HG02798 (cell line): Measurements from ENCODE around the gene MZB1.

Experiments
- ATAC-seq: cut with Tn5 transposase; IDR thresholded peaks from one replicate; pipeline ENCODE4 v1.9.1; 2021; ENCODE audit warnings: mild to moderate bottlenecking; ENCODE audit not compliant: unreplicated experiment, poor library complexity

MZB1 gene

GRCh38 chr5:139342423-139342723 lies 47.3 kb downstream of the MZB1 start:
- ATAC-seq: peak; percentile 62

- peak; percentile 94 for ATAC-seq
Observed at GRCh38 chr5:139341689-139342422, 47.9 kb downstream of the MZB1 start, which contains the start of gene PAIP2. PAIP2 (plus strand) TSS chr5:139341854; CDS start chr5:139363785, 21,931 bp downstream.

GRCh38 chr5:139341187-139341688 lies 48.5 kb downstream of the MZB1 start:
- ATAC-seq: no peak

GRCh38 chr5:139340051-139340450 lies 49.7 kb downstream of the MZB1 start:
- ATAC-seq: no peak
